ENCODE measurements around the gene FRMPD4.
"Not testable (repeated sequence)": the region's sequence is repeated elsewhere in the genome, so short reads cannot be mapped to it uniquely, and the experiment has no call there.

FRMPD4 gene

DNA sequence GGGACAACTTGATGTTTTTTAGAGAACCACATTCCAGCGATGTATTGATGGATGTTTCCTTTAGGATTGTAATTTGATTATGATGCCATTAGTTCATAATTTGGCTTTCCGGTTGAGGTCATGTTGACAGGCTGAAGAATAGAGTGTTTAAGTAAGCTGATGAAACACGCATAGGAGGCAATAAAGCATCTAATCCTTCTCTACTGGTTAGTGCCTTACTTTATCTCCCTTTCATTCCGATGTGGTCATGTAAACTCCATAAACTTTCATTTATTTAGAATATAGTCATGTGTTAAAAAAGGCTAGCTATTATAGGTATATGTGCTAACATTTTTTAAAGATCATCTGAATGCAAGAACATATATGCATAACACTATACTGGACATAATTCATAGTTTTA lies 15.0 kb downstream of the FRMPD4 start:
- CTCF ChIA-PET, result no interaction called here
- DNase-seq (ENCODE audit: extremely low spot score), result no peak
- POLR2A ChIA-PET, result no interaction called here
- TF ChIP-seq, protein P1, sequence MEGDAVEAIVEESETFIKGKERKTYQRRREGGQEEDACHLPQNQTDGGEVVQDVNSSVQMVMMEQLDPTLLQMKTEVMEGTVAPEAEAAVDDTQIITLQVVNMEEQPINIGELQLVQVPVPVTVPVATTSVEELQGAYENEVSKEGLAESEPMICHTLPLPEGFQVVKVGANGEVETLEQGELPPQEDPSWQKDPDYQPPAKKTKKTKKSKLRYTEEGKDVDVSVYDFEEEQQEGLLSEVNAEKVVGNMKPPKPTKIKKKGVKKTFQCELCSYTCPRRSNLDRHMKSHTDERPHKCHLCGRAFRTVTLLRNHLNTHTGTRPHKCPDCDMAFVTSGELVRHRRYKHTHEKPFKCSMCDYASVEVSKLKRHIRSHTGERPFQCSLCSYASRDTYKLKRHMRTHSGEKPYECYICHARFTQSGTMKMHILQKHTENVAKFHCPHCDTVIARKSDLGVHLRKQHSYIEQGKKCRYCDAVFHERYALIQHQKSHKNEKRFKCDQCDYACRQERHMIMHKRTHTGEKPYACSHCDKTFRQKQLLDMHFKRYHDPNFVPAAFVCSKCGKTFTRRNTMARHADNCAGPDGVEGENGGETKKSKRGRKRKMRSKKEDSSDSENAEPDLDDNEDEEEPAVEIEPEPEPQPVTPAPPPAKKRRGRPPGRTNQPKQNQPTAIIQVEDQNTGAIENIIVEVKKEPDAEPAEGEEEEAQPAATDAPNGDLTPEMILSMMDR (IDR thresholded peaks at IDR 0.05; ENCODE audit: control extremely low read depth, extremely low read depth, low read depth, missing control alignments), result no peak

DNA sequence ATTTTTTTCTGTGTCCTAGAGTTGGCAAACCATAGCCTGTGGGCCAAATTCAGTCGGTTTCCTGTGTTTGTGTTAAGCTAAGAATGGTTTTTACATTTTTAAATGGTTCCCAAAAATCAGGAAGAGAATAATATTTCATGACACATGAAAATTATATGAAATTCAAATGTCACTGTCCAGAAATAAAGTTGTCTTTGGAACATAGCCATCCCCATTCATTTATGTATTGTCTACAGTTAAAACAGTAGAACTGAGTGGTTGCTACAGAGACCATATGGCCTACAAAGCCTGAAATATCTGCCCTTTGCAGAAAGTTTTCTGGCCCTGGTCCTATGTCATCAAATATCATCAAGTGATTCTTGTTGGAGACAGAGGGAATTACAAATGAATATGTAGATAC lies 15.5 kb downstream of the FRMPD4 start:
- no peak for DNase-seq (ENCODE audit: extremely low spot score)
- ChIA-PET POLR2A (no interaction called here), CTCF (no interaction called here)
- TF ChIP-seq, protein P1 (IDR thresholded peaks at IDR 0.05; ENCODE audit: control extremely low read depth, extremely low read depth, low read depth, missing control alignments), result no peak

- TF ChIP-seq, protein P1 (IDR thresholded peaks at IDR 0.05; ENCODE audit: control extremely low read depth, extremely low read depth, low read depth, missing control alignments), result no peak
- ChIA-PET POLR2A (no interaction called here), CTCF (no interaction called here)
- no peak for DNase-seq (ENCODE audit: extremely low spot score)
Observed at GRCh38 chrX:12159799-12160198, 21.5 kb downstream of the FRMPD4 start.

DNA sequence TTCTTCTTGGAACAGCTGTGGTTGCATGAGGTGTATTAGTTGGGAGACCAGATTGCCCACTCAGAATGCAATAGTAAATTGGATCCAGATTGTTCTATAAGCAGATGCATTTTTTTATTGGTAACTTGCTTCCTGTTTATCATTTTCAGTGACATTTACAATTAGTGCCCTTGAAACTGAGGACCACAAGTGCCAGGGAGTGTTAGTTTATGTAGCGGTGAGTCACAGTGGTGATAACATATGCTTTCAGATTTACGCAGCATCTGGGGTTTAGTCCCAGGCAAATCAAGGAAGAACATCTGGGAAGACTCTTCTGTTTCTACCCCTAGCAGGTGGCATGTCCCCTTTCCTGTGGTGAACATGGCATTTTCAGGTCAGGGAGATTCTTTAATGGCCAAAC lies 24.1 kb downstream of the FRMPD4 start:
- CTCF ChIA-PET, result no interaction called here
- TF ChIP-seq, protein P1 (IDR thresholded peaks at IDR 0.05; ENCODE audit: control extremely low read depth, extremely low read depth, low read depth, missing control alignments), result no peak
- no peak for DNase-seq (ENCODE audit: extremely low spot score)
- POLR2A ChIA-PET, result no interaction called here

DNA sequence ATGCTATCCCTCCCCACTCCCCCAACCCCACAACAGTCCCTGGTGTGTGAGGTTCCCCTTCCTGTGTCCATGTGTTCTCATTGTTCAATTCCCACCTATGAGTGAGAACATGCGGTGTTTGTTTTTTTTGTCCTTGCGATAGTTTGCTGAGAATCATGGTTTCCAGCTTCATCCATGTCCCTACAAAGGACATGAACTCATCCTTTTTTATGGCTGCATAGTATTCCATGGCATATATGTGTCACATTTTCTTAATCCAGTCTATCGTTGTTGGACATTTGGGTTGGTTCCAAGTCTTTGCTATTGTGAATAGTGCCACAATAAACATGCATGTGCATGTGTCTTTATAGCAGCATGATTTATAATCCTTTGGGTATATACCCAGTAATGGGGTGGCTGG lies 25.9 kb downstream of the FRMPD4 start:
- CTCF ChIA-PET; DNase-seq (ENCODE audit: extremely low spot score); POLR2A ChIA-PET: not testable (repeated sequence)

DNA sequence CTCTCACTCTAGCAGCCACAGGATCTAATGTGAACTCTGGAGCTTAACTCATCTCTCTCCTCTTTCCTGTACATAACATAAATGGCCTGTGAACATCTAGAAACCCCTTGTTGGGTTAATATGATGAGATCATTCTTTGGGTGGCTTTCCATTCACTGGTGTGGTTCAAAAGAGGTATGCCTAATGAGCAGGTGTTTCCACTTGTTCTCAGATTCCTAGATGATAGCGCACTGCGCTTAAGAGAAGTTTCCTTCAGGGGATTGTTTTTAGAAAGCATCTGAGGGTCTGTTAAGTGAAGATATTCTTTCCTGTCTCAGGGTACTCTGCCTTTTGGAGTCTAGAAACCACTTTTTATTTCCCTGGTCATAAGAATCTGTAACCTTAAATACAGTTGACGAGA lies 32.5 kb downstream of the FRMPD4 start:
- DNase-seq (ENCODE audit: extremely low spot score), result no peak
- TF ChIP-seq, protein P1 (IDR thresholded peaks at IDR 0.05; ENCODE audit: control extremely low read depth, extremely low read depth, low read depth, missing control alignments), result no peak
- ChIA-PET POLR2A (no interaction called here), CTCF (no interaction called here)

DNA sequence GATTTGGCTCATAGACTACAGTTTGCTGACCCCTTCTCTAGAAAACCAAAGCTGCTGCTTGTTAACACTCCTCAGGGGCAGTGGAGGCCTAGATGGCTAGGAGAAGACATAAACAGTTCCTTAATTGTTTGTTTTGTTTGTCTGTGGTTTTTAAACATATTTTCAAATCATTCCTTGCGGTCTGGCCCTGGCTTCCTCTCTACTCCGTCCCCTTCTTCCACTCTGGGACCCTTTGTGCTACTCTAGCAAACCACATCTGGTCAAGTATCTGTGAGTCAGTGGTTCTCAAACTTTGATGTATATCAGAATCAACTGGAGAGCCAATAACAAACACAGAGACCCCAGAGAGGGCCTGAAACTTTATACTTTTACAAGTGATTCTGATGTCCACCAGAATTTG lies 36.1 kb downstream of the FRMPD4 start:
- CTCF ChIA-PET, result no interaction called here
- TF ChIP-seq, protein P1 (IDR thresholded peaks at IDR 0.05; ENCODE audit: control extremely low read depth, extremely low read depth, low read depth, missing control alignments), result no peak
- POLR2A ChIA-PET, result no interaction called here
- DNase-seq (ENCODE audit: extremely low spot score), result no peak

Measured in GM10248 (cell line).